ENCODE measurements around the gene PLEKHA3. TPM values are rescaled to one million over a fixed set of nuclear protein-coding genes. Genes with fewer than 3 reads are reported as not detected.
"Not testable (repeated sequence)": the region's sequence is repeated elsewhere in the genome, so short reads cannot be mapped to it uniquely, and the experiment has no call there.

PLEKHA3 gene
- total RNA-seq, 1 experiment from 2014 or later: 26.8 TPM

DNA sequence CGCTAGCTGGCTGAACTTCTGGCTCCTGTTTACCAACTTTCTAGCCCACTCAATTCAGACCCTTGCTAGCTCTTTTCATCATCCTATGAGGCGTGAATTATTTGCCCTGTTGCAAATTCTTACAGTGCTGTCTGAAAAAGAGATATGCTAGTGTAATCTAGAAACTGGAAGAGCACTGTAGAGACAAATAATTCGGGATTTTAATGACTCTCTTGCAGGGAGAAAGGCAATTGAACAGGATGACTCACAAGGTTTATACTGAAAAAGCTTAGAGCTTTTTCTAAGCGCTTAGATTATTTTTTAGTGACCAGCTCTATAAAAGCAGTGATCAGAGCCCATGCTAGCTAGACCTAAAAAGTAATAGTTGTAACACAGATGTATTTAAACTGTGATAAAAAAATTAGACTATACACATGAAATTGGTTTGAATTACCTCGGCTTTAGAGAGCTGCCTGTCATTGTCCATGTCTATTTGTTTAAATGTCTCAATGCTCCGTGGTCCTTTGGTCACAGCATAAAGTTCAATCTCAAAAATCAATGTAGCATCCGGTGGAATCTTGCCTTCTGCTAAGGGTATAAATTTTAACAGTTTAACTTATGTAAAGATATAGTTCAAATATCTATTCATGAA is 10.9 kb upstream of the PLEKHA3 start:
- intact Hi-C loops (cut with micrococcal nuclease): no loop called here
- H2AFZ ChIP-seq (ENCODE audit: low read depth, low read length, poor library complexity, severe bottlenecking): no peak overlapping the region
- DNase-seq (ENCODE audit: low read depth, low spot score): no peak
- no TSS peak for BruUV-seq (replicated peaks)
- H3K9ac ChIP-seq (ENCODE audit: low read length): no peak overlapping the region
- no peaks in the 10 kb centered on the region for H4K20me1 ChIP-seq (ENCODE audit: insufficient read depth)
- ATAC-seq: no peak
- H3K79me2 ChIP-seq (ENCODE audit: insufficient read depth, low read length): no peaks in the 10 kb centered on the region
- no peak overlapping the region for H3K4me3 ChIP-seq (replicated peaks in 1 of 2; ENCODE audit: low read depth in 1 of 2, low read length in 2 of 2)
- ChIA-PET CTCF (no interaction called here), POLR2A (no interaction called here), RAD21 (ENCODE audit: low non-redundant PET in 1 of 2, low total read pairs in 2 of 2, uncharacterized antibody in 2 of 2, unreplicated experiment in 2 of 2) (no interaction called here)
- H3K36me3 ChIP-seq (ENCODE audit: control insufficient read depth in 1 of 2, insufficient read depth in 2 of 2, low read length in 2 of 2): 0 out of 4 replicates have a peak, but pooled peaks cover 0 to 2% of the 10 kb centered on the region in 2 experiments
- H3K4me2 ChIP-seq (ENCODE audit: low read length): no peak overlapping the region
- H3K4me1 ChIP-seq (ENCODE audit: control insufficient read depth in 1 of 2, insufficient read depth in 2 of 2, low read length in 2 of 2): no peaks in the 10 kb centered on the region
- H3K27ac ChIP-seq (ENCODE audit: low read depth, low read length): no peak overlapping the region
- H3K9me2 ChIP-seq (ENCODE audit: insufficient read depth): no peaks in the 10 kb centered on the region
- H3K9me3 ChIP-seq (ENCODE audit: control insufficient read depth in 1 of 2, insufficient read depth in 1 of 2, low read depth in 1 of 2, low read length in 2 of 2): no peaks in the 10 kb centered on the region
- no peak for TF ChIP-seq POLR2A (IDR thresholded peaks at IDR 0.05; ENCODE audit: borderline replicate concordance, extremely low read depth, insufficient read depth, insufficient read length)
- TF ChIP-seq, protein P1, sequence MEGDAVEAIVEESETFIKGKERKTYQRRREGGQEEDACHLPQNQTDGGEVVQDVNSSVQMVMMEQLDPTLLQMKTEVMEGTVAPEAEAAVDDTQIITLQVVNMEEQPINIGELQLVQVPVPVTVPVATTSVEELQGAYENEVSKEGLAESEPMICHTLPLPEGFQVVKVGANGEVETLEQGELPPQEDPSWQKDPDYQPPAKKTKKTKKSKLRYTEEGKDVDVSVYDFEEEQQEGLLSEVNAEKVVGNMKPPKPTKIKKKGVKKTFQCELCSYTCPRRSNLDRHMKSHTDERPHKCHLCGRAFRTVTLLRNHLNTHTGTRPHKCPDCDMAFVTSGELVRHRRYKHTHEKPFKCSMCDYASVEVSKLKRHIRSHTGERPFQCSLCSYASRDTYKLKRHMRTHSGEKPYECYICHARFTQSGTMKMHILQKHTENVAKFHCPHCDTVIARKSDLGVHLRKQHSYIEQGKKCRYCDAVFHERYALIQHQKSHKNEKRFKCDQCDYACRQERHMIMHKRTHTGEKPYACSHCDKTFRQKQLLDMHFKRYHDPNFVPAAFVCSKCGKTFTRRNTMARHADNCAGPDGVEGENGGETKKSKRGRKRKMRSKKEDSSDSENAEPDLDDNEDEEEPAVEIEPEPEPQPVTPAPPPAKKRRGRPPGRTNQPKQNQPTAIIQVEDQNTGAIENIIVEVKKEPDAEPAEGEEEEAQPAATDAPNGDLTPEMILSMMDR (IDR thresholded peaks at IDR 0.05 in 2 of 3, conservative IDR thresholded peaks at IDR 0.05 in 1 of 3; ENCODE audit: borderline replicate concordance in 1 of 3, insufficient read depth in 1 of 3, low read depth in 2 of 3, low read length in 2 of 3): no peak
- TF ChIP-seq, protein P2, sequence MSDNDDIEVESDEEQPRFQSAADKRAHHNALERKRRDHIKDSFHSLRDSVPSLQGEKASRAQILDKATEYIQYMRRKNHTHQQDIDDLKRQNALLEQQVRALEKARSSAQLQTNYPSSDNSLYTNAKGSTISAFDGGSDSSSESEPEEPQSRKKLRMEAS (IDR thresholded peaks at IDR 0.05): no peak
- H3K27me3 ChIP-seq (ENCODE audit: insufficient read depth, low read length): no peaks in the 10 kb centered on the region

DNA sequence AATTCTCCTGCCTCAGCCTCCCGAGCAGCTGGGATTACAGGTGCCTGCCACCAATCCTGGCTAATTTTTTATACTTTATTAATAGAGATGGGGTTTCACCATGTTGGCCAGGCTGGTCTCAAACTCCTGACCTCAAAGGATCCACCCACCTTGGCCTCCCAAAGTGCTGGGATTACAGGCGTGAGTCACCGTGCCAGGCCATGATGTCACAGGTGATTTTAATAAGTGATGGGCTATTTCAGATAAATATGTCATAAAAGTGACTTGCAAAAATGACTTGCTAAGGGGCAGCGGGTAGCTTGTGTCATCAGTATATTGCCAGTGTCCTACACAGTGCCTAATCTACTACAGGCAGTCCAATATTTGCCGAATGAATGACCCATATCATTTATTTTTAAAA is 8.9 kb upstream of the PLEKHA3 start:
- H4K20me1 ChIP-seq (ENCODE audit: insufficient read depth); CTCF ChIA-PET; H3K4me3 ChIP-seq (replicated peaks in 1 of 2; ENCODE audit: low read depth in 1 of 2, low read length in 2 of 2); H3K9me2 ChIP-seq (ENCODE audit: insufficient read depth); RAD21 ChIA-PET (ENCODE audit: low non-redundant PET in 1 of 2, low total read pairs in 2 of 2, uncharacterized antibody in 2 of 2, unreplicated experiment in 2 of 2); H2AFZ ChIP-seq (ENCODE audit: low read depth, low read length, poor library complexity, severe bottlenecking); POLR2A ChIA-PET; H3K79me2 ChIP-seq (ENCODE audit: insufficient read depth, low read length); intact Hi-C loops (cut with micrococcal nuclease); H3K4me1 ChIP-seq (ENCODE audit: control insufficient read depth in 1 of 2, insufficient read depth in 2 of 2, low read length in 2 of 2); H3K9me3 ChIP-seq (ENCODE audit: control insufficient read depth in 1 of 2, insufficient read depth in 1 of 2, low read depth in 1 of 2, low read length in 2 of 2); H3K4me2 ChIP-seq (ENCODE audit: low read length); H3K27me3 ChIP-seq (ENCODE audit: insufficient read depth, low read length); H3K27ac ChIP-seq (ENCODE audit: low read depth, low read length); BruUV-seq (replicated peaks); H3K36me3 ChIP-seq (ENCODE audit: control insufficient read depth in 1 of 2, insufficient read depth in 2 of 2, low read length in 2 of 2); DNase-seq (ENCODE audit: low read depth, low spot score); ATAC-seq; H3K9ac ChIP-seq (ENCODE audit: low read length): not testable (repeated sequence)
